Measurements from ENCODE around the gene DOCK3. TPM values are rescaled to one million over a fixed set of nuclear protein-coding genes. Genes with fewer than 3 reads are reported as not detected.

Gene DOCK3
- total RNA-seq, 1 experiment from 2014 or later: 8.3 TPM

DNA sequence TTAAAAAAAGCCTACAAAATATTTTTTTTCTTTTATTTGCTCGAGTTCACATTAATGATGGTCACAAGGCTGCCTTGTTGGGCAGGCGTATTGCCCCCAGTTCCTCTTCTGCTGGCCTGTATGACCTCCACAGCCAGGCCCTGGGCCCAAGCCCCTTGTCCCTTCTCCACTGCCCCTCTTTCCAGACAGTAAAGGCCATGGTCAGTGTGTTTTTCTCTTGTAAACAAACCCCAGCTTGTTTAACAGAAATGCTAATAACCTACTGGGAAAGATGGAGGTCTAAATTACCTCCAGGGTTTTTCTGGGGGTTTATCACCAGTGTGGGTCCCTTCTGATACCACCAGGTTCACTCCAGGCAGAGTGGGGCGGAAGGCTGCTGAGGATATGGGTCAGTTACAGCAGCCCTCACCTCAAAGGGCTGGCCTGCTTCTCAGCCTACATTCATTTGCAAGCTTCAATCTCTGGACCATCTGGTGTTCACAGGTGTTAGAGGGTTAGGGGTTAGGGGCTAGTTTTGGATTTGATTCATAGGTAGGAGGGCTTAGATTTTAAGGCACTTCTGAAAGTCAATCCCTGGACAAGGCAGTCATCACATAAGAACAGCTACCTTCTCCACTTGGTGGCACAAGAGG lies 708.3 kb downstream of the DOCK3 start:
- H4K20me1 ChIP-seq (ENCODE audit: control insufficient read depth, insufficient read depth, insufficient read length): no peaks in the 10 kb centered on the region
- Mint-ChIP-seq H3K27ac (peak overlapping the region in 2 of 3 experiments; percentile 47 to 83; a peak in 3 of 7 replicates), H3K4me1 (peaks cover 29 to 35% of the 10 kb centered on the region in 2 experiments), H3K36me3 (ENCODE audit: insufficient read depth in 1 of 3, low read depth in 3 of 3) (peaks cover 15 to 28% (median 25%) of the 10 kb centered on the region in 3 experiments), H3K9me3 (no peaks in the 10 kb centered on the region), H3K4me3 (peak overlapping the region; percentile 95 to 98), H3K27me3 (ENCODE audit: low read depth) (peaks cover 2% of the 10 kb centered on the region; the same call in 1 of the 2 replicates)
- no peak overlapping the region for H4K5ac ChIP-seq (ENCODE audit: insufficient read length, low read depth, low read length)
- no peaks in the 10 kb centered on the region for H3K27me3 ChIP-seq (ENCODE audit: insufficient read depth, low read length)
- H2AK5ac ChIP-seq (ENCODE audit: insufficient read length, low read length): no peak overlapping the region
- no peaks in the 10 kb centered on the region for H3K9me3 ChIP-seq (ENCODE audit: control insufficient read depth, low read depth, low read length)
- no peak for DNase-seq
- no peak overlapping the region for H3K4ac ChIP-seq (ENCODE audit: low read depth, low read length)
- peak overlapping the region; percentile 36 for H3K4me2 ChIP-seq (ENCODE audit: insufficient read depth, insufficient read length, low read length)
- no peak overlapping the region for H2BK5ac ChIP-seq (ENCODE audit: insufficient read length, low read length)
- no peak overlapping the region for H3K56ac ChIP-seq (ENCODE audit: insufficient read length, low read depth, low read length)
- no peak overlapping the region for H3K23ac ChIP-seq (ENCODE audit: insufficient read length, low read depth, low read length)
- no peak for TF ChIP-seq CTCF (conservative IDR thresholded peaks at IDR 0.05)
- no peak overlapping the region for H4K8ac ChIP-seq (replicated peaks; ENCODE audit: insufficient read length, low read depth, low read length)
- H3K18ac ChIP-seq (ENCODE audit: insufficient read length, low read depth, low read length): no peak overlapping the region
- peaks cover 11% of the 10 kb centered on the region for H3K79me2 ChIP-seq (ENCODE audit: insufficient read depth, low read length)
- H2BK120ac ChIP-seq (ENCODE audit: low read depth, low read length, poor library complexity, severe bottlenecking): no peak overlapping the region
- no peak overlapping the region for H3T11ph ChIP-seq (ENCODE audit: low read length)
- H2BK12ac ChIP-seq (ENCODE audit: insufficient read length, low read depth, low read length): no peak overlapping the region
- 0 out of 2 replicates have a peak, but pooled peaks cover 6% of the 10 kb centered on the region for H3K4me1 ChIP-seq (ENCODE audit: insufficient read depth, low read length)
- no peak overlapping the region for H3K14ac ChIP-seq (ENCODE audit: insufficient read depth, low read length)
- peaks cover 3% of the 10 kb centered on the region for H3K79me1 ChIP-seq (ENCODE audit: insufficient read depth, low read depth, low read length, poor library complexity, severe bottlenecking)
- H2AFZ ChIP-seq (ENCODE audit: low read length): no peak overlapping the region
- no peak overlapping the region for H2BK15ac ChIP-seq (ENCODE audit: low read depth, low read length)
- no peak overlapping the region for H4K91ac ChIP-seq (ENCODE audit: insufficient read length, low read depth, low read length)
- no peak overlapping the region for H3K9ac ChIP-seq (ENCODE audit: extremely low read depth, insufficient read length, low read length)
- H2BK20ac ChIP-seq (ENCODE audit: low read depth, low read length, poor library complexity, severe bottlenecking): no peak overlapping the region
- H3K23me2 ChIP-seq (ENCODE audit: insufficient read length, low read depth, low read length, poor library complexity, severe bottlenecking): peaks cover 16% of the 10 kb centered on the region
- no CpG with 5 or more reads among the region's 3 CpGs for WGBS (ENCODE audit: extremely low coverage, insufficient read length, low lambda C conversion rate)
- H3K27ac ChIP-seq (ENCODE audit: insufficient read length, low read depth, low read length): no peak overlapping the region

All from H9 (cell line).